Measurements from ENCODE around the gene RABGGTA. TPM values are rescaled to one million over a fixed set of nuclear protein-coding genes. Genes with fewer than 3 reads are reported as not detected.

RABGGTA gene
- total and polyA plus RNA-seq, 9 of the 15 experiments (the other 6 are each of a cell fraction or from before 2014, with no cell fraction given), result 4.5 to 24.2 (median 15.5) TPM

DNA sequence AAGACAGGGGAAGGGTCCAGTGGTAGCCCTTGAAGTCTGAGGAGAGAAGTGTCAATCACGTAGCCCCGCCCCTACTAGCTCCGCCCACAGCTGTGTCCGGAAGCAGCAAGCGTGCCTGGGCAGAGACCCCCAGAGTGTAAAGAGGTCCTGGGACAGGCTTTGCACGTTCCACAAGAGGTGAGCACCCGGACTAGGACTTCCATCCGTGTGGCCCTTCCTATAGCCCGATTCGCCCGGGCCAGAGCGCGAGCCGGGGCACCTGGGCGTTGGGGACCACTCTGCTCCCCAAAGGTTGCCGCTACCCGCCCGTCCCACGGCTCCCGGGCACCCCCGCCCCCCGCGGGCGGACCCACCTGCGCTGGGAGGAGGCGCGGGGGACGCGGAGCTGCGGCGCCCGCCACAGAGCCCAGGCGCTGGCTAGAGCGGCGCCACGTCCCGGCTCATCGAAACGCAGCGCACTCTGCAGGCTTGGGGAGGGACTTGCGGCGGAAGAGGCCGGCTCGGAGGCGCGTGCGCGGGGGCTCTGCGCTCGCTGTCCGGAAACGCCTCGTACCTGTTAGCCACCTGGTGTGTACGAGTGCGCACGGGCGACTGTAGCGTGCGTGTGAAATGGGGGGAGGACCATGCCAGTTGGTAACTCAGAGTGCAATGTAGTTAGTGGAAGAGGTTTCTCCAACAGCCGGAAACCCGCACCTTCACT lies at the start of gene RABGGTA (continued):
- TF ChIP-seq, protein P1, sequence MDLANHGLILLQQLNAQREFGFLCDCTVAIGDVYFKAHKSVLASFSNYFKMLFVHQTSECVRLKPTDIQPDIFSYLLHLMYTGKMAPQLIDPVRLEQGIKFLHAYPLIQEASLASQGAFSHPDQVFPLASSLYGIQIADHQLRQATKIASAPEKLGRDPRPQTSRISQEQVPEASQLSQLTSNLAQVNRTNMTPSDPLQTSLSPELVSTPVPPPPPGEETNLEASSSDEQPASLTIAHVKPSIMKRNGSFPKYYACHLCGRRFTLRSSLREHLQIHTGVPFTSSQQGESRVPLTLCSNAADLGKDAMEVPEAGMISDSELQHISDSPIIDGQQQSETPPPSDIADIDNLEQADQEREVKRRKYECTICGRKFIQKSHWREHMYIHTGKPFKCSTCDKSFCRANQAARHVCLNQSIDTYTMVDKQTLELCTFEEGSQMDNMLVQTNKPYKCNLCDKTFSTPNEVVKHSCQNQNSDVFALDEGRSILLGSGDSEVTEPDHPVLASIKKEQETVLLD (IDR thresholded peaks at IDR 0.05), result peak; percentile 84; the same call in 1 of the 2 replicates
- TF ChIP-seq NCOR1 (IDR thresholded peaks at IDR 0.05), result 0 out of 2 replicates have a peak, but pooled peaks have one; percentile 31
- TF ChIP-seq MED1 (CRISPR knock-in tag; IDR thresholded peaks at IDR 0.05; ENCODE audit: borderline replicate concordance), result no peak
- no peak for TF ChIP-seq MEF2D (tag; conservative IDR thresholded peaks at IDR 0.05; ENCODE audit: low read depth)
- TF ChIP-seq ZEB2 (IDR thresholded peaks at IDR 0.05), result peak; percentile 80
- no peak for TF ChIP-seq OTX1 (CRISPR knock-in tag; IDR thresholded peaks at IDR 0.05)
- TF ChIP-seq, protein P2, sequence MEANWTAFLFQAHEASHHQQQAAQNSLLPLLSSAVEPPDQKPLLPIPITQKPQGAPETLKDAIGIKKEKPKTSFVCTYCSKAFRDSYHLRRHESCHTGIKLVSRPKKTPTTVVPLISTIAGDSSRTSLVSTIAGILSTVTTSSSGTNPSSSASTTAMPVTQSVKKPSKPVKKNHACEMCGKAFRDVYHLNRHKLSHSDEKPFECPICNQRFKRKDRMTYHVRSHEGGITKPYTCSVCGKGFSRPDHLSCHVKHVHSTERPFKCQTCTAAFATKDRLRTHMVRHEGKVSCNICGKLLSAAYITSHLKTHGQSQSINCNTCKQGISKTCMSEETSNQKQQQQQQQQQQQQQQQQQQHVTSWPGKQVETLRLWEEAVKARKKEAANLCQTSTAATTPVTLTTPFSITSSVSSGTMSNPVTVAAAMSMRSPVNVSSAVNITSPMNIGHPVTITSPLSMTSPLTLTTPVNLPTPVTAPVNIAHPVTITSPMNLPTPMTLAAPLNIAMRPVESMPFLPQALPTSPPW (CRISPR knock-in tag; IDR thresholded peaks at IDR 0.05), result peak; percentile 89
- TF ChIP-seq, protein P3, sequence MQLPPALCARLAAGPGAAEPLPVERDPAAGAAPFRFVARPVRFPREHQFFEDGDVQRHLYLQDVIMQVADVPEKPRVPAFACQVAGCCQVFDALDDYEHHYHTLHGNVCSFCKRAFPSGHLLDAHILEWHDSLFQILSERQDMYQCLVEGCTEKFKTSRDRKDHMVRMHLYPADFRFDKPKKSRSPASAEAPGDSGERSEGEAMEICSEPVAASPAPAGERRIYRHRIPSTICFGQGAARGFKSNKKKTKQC (CRISPR knock-in tag; IDR thresholded peaks at IDR 0.05), result peak; percentile 57
- no peak for TF ChIP-seq ZNF408 (CRISPR knock-in tag; IDR thresholded peaks at IDR 0.05; ENCODE audit: low read depth)
- TF ChIP-seq, protein P4, sequence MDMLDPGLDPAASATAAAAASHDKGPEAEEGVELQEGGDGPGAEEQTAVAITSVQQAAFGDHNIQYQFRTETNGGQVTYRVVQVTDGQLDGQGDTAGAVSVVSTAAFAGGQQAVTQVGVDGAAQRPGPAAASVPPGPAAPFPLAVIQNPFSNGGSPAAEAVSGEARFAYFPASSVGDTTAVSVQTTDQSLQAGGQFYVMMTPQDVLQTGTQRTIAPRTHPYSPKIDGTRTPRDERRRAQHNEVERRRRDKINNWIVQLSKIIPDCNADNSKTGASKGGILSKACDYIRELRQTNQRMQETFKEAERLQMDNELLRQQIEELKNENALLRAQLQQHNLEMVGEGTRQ (CRISPR knock-in tag; IDR thresholded peaks at IDR 0.05), result no peak
- TF ChIP-seq, protein P5, sequence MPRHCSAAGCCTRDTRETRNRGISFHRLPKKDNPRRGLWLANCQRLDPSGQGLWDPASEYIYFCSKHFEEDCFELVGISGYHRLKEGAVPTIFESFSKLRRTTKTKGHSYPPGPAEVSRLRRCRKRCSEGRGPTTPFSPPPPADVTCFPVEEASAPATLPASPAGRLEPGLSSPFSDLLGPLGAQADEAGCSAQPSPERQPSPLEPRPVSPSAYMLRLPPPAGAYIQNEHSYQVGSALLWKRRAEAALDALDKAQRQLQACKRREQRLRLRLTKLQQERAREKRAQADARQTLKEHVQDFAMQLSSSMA (CRISPR knock-in tag; IDR thresholded peaks at IDR 0.05), result no peak
- TF ChIP-seq PHB (CRISPR knock-in tag; IDR thresholded peaks at IDR 0.05), result no peak
- TF ChIP-seq TAL1 (IDR thresholded peaks at IDR 0.05), result no peak
- TF ChIP-seq, protein P6, sequence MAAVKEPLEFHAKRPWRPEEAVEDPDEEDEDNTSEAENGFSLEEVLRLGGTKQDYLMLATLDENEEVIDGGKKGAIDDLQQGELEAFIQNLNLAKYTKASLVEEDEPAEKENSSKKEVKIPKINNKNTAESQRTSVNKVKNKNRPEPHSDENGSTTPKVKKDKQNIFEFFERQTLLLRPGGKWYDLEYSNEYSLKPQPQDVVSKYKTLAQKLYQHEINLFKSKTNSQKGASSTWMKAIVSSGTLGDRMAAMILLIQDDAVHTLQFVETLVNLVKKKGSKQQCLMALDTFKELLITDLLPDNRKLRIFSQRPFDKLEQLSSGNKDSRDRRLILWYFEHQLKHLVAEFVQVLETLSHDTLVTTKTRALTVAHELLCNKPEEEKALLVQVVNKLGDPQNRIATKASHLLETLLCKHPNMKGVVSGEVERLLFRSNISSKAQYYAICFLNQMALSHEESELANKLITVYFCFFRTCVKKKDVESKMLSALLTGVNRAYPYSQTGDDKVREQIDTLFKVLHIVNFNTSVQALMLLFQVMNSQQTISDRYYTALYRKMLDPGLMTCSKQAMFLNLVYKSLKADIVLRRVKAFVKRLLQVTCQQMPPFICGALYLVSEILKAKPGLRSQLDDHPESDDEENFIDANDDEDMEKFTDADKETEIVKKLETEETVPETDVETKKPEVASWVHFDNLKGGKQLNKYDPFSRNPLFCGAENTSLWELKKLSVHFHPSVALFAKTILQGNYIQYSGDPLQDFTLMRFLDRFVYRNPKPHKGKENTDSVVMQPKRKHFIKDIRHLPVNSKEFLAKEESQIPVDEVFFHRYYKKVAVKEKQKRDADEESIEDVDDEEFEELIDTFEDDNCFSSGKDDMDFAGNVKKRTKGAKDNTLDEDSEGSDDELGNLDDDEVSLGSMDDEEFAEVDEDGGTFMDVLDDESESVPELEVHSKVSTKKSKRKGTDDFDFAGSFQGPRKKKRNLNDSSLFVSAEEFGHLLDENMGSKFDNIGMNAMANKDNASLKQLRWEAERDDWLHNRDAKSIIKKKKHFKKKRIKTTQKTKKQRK (IDR thresholded peaks at IDR 0.05; ENCODE audit: borderline replicate concordance, low read depth, low read length), result no peak
- no peak for TF ChIP-seq STAT5B (CRISPR knock-in tag; IDR thresholded peaks at IDR 0.05)
- no peak for TF ChIP-seq SMARCA4 (IDR thresholded peaks at IDR 0.05)
- TF ChIP-seq SP2 (IDR thresholded peaks at IDR 0.05; ENCODE audit: extremely low read depth, low read depth, low read length, poor library complexity, severe bottlenecking), result peak; percentile 97
- TF ChIP-seq, protein P7, sequence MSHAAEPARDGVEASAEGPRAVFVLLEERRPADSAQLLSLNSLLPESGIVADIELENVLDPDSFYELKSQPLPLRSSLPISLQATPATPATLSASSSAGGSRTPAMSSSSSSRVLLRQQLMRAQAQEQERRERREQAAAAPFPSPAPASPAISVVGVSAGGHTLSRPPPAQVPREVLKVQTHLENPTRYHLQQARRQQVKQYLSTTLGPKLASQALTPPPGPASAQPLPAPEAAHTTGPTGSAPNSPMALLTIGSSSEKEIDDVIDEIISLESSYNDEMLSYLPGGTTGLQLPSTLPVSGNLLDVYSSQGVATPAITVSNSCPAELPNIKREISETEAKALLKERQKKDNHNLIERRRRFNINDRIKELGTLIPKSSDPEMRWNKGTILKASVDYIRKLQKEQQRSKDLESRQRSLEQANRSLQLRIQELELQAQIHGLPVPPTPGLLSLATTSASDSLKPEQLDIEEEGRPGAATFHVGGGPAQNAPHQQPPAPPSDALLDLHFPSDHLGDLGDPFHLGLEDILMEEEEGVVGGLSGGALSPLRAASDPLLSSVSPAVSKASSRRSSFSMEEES (CRISPR knock-in tag; IDR thresholded peaks at IDR 0.05), result no peak

Measured in K562 (cell line).